Suppressor macrophage (primary cell): ENCODE data around the gene MLLT3.

ENCODE experiments used
- DNase-seq, 4 experiments: peaks; one replicate each; pipeline ENCODE4 v3.0.0-alpha.2; 2020 to 2022

Gene MLLT3

GRCh38 chr9:20553558-20554149 is 68.6 kb downstream of the MLLT3 start:
- no peak for DNase-seq

GRCh38 chr9:20552874-20553557 is 69.3 kb downstream of the MLLT3 start:
- DNase-seq, result peak in 1 of 4 experiments; percentile 13

- DNase-seq, result peak in 2 of 4 experiments; percentile 10 to 24
These were observed 70.5 kb downstream of the MLLT3 start for GRCh38 chr9:20551835-20552234.

GRCh38 chr9:20551236-20551635 is 71.1 kb downstream of the MLLT3 start:
- no peak for DNase-seq

- DNase-seq, result no peak
These were observed 72.0 kb downstream of the MLLT3 start for GRCh38 chr9:20550326-20550725.

GRCh38 chr9:20549053-20549452 is 73.2 kb downstream of the MLLT3 start:
- no peak for DNase-seq

GRCh38 chr9:20545023-20545622 is 77.2 kb downstream of the MLLT3 start:
- no peak for DNase-seq

GRCh38 chr9:20540169-20540863 is 82.0 kb downstream of the MLLT3 start:
- DNase-seq, result no peak

GRCh38 chr9:20538956-20539355 is 83.3 kb downstream of the MLLT3 start:
- DNase-seq, result peak; percentile 4 to 49 (median 18)

GRCh38 chr9:20538092-20538491 is 84.2 kb downstream of the MLLT3 start:
- no peak for DNase-seq

GRCh38 chr9:20537294-20537693 is 85.0 kb downstream of the MLLT3 start:
- DNase-seq, result no peak

- DNase-seq, result no peak
These were observed 89.7 kb downstream of the MLLT3 start for GRCh38 chr9:20532584-20532983.

GRCh38 chr9:20529837-20530236 is 92.5 kb downstream of the MLLT3 start:
- DNase-seq, result no peak

- no peak for DNase-seq
These were observed 94.0 kb downstream of the MLLT3 start for GRCh38 chr9:20528253-20528652.

GRCh38 chr9:20526500-20527319 is 95.6 kb downstream of the MLLT3 start:
- DNase-seq, result no peak

GRCh38 chr9:20524776-20525175 is 97.5 kb downstream of the MLLT3 start:
- peak in 1 of 4 experiments; percentile 4 for DNase-seq

GRCh38 chr9:20518737-20519136 is 103.6 kb downstream of the MLLT3 start:
- DNase-seq, result no peak

- DNase-seq, result no peak
These were observed 109.0 kb downstream of the MLLT3 start for GRCh38 chr9:20513126-20513913.

- no peak for DNase-seq
These were observed 109.7 kb downstream of the MLLT3 start for GRCh38 chr9:20512636-20513035.

- no peak for DNase-seq
These were observed 110.2 kb downstream of the MLLT3 start for GRCh38 chr9:20512106-20512505.

- DNase-seq, result no peak
These were observed 110.6 kb downstream of the MLLT3 start for GRCh38 chr9:20511686-20512085.

GRCh38 chr9:20509466-20509865 is 112.8 kb downstream of the MLLT3 start:
- no peak for DNase-seq
